ENCODE results near the gene ARFGAP1.
"Not testable (repeated sequence)": the region's sequence is repeated elsewhere in the genome, so short reads cannot be mapped to it uniquely, and the experiment has no call there.

Gene ARFGAP1

GRCh38 chr20:63293456-63293855 lies 20.8 kb downstream of the ARFGAP1 start:
- no peak for DNase-seq

- no peak for DNase-seq
Measured at GRCh38 chr20:63293871-63294535, 21.4 kb downstream of the ARFGAP1 start.

- DNase-seq, result no peak
Measured at GRCh38 chr20:63294536-63294900, 21.9 kb downstream of the ARFGAP1 start.

GRCh38 chr20:63295018-63295417 lies 22.4 kb downstream of the ARFGAP1 start:
- no peak for DNase-seq

GRCh38 chr20:63295422-63295821 lies 22.8 kb downstream of the ARFGAP1 start:
- DNase-seq, result peak in 1 of 6 experiments; percentile 18

GRCh38 chr20:63295846-63296245 lies 23.2 kb downstream of the ARFGAP1 start:
- DNase-seq, result no peak

DNA sequence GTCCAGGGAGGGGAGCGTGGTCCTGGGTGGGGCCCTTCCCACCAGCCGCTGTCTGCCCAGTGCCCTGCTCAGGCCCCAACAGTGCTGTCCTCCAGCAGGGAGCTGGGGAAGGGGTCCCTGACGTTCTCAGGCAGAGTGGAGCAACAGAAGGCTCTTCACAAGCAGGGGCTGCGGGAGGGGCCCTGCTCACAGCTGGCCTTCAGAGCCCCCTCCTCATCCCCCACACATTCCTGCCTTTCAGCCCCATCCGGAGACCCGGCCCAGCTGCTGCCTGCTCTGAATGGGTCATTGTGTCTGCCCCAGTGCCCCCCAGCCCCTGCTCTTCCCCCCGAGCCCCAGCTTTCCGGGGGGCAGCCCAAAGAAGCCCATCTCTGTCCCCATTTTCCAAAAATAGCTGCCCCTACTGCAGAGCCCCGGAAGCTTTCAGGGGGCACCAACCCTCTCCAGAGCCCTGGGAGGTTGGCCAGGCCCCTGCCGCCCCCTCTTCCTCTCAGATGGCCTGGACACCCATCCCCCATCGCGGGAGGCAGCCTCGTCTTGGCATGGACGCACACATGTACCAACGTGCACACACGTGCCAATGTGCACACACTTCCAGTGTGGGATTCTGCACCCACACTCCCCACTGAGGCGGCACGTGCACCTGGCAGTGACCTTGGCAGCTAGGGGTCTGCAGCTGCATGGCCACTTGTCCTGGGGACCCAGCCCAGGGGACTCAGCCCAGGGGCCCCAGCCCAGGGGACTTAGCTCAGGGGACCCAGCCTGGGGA lies 24.1 kb downstream of the ARFGAP1 start:
- no peak for DNase-seq

- DNase-seq, result no peak
Measured at GRCh38 chr20:63297371-63297781, 24.8 kb downstream of the ARFGAP1 start.

DNA sequence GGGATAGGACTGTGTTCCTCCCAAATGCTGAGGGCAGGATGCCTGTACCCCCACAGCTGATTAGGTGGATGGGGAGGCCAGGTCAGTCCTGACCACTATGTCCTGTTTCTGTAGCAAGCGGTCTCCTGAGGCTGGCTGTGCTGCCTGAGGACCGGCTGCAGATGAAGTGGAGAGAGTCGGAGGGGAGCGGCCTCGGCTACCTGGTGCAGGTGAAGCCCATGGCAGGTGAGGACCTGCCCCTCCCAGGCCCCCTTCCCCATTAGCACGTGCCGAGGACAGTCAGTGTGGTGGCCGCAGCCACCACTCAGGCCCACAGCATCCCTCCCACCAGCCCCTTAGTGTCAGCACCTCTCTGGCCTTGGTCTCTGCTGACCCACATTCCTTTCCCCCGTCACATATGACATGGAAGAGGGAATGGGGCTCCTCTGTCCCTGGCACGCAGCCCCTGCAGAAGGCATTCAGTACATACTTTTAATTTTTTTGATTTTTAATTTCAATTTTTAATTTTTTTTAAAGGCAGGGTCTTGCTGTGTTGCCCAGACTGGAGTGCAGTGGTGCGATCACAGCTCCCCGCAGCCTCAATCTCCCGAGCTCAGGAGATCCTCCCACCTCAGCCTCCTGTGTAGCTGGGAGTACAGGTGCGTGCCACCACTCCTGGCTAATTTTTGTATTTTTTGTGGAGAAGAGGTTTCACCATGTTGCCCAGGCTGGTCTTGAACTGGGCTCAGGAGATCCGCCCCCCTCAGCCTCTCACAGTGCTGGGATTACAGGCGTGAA lies 25.4 kb downstream of the ARFGAP1 start:
- no peak for DNase-seq

- no peak for DNase-seq
Measured at GRCh38 chr20:63298731-63299312, 26.2 kb downstream of the ARFGAP1 start.

DNA sequence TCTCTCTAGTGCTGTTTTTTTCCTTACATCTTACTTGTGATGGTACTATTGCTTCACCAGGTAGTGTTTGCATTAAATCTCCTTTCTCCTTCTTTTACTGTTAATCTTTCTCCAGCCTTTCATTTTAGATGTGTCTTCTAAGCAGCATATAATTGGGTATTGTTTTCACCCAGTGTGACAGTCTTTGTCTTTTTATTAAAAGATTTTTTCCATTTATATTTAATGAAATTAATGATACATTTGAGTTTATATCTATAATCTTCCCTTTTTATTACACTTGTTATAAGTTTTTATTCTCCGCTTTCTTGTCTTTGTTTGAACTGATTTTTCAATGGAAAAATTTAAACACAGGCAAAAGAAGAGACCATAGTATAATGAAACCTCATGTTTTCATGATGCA lies 29.1 kb downstream of the ARFGAP1 start:
- no peak for DNase-seq

GRCh38 chr20:63303095-63303666 lies 30.6 kb downstream of the ARFGAP1 start:
- DNase-seq, result no peak

DNA sequence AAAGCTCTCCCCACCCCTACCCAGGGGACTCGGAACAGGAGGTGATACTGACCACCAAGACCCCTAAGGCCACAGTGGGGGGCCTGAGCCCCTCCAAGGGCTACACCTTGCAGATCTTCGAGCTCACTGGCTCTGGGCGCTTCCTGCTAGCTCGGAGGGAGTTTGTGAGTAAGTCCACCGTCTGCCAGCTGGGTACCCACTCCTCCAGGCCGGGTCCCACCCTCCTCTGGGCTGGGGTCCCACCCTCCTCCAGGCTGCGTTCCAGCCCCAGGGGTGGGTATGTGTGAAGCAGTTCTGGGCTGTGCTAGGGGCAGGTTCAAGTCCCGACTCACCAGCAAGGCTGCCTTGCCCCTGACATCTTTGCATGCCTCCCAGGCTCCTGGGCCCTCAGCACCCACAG lies 32.8 kb downstream of the ARFGAP1 start:
- no peak for DNase-seq

DNA sequence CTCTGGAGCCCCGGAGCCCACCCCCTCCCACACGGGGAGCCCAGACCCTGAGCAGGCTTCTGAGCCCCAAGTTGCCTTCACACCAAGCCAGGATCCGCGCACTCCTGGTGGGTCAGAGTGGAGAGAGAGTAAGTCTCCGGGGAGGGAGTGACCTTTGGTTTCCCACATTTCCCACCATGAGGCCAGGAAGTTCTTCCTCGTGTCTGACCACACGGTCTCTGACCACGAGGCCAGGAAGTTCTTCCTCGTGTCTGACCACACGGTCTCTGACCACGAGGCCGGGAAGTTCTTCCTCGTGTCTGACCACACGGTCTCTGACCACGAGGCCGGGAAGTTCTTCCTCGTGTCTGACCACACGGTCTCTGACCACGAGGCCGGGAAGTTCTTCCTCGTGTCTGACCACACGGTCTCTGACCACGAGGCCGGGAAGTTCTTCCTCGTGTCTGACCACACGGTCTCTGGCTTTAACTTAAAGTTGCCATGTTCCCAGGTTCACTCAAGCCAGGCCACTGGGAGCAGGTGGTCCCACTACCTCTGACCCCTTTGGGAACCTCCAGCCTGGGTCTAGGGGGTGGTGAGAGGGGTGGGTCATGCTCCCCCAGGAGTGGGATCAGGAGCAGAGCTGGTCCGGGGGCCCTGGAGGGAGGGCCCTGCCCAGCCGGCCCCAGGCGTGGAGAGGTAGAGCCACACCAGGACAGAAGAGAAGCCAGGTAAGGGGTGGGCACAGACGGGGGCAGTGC lies 33.5 kb downstream of the ARFGAP1 start:
- not testable (repeated sequence) for DNase-seq

DNA sequence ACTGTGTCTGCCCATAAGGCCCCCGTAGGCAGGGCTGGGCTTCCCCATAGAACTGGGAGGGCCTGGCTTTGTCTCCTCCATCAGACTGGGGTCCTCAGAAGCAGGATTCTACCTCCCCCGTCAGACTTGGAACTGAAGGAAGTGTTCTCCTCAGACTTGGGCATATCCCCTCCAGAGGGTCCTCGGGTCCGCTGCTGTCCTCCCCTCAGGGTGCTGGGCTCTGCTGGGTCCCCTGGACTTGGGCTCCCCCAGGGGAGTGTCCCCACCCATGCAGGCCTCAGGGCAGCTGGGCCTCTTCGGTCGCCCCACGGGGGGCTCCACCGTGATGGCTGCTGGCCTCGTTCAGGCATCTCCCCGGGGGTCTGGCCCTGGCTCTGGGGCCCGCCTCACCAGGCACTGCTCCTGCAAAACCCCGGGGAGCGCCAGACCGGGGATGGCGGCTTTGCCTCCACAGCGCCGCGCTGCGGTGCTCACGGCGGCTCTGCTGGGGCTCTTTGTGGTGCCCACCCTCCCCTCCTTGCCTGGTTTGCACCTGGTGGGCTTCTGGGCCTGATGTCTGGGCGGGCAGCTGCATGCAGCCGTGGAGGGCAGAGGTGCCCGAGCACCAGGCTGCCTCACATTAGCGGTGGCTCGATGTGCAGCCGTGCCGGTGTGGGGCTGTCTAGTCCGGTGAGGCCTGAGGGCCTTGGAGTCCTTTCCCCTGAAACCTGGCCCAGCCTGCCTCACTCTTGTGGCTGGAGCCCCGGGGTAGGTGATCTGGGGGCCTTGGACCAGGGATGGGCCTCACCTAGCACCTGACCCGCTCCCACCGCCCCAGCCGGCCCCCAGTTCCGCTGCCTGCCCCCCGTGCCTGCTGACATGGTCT lies 34.3 kb downstream of the ARFGAP1 start:
- DNase-seq, result no peak

- DNase-seq, result no peak
Measured at GRCh38 chr20:63307538-63308217, 35.1 kb downstream of the ARFGAP1 start.

DNA sequence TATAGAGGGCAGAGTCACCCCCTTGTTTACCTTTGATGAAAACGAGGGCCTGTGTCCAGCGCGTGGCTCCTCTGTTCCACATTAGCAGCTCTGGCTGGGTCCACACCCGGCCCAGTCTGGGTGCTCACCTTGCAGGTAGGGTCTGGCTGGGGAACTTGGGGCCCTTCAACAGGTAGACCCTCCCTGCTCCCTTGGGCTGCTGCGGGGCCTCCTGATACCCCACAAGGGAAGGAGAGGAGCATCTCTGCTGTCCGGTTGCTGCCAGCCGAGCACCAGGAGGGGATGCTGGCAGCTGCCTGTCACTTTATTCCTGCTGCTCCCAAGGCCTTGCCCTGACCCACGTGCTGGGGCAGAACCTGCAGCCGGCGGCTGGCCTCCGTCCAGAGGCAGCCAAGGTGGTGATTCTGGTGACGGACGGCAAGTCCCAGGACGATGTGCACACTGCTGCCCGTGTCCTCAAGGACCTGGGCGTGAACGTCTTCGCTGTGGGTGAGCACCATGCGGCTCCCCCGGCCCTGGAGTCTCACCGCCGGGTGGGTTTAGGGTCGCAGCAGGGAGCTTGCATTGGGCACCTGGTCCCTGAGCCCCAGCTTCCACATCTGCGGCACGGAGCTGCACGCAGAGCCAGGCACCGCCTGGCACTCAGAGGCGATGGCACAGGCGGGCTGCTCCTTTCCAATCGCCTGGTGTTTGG lies 35.8 kb downstream of the ARFGAP1 start:
- no peak for DNase-seq

- peak in 3 of 6 experiments; percentile 8 to 44 (median 14) for DNase-seq
Measured at GRCh38 chr20:63309261-63310071, 36.9 kb downstream of the ARFGAP1 start.
